DOHH2 (cell line): ENCODE data around the gene KIAA0513.

ENCODE experiments used
- EZH2phosphoT487 ChIP-seq: fragments of 200-600 bp; sonication (generic); IDR thresholded peaks from 2 replicates; pipeline ENCODE4 v1.6.1; 2017; ENCODE audit warnings: borderline replicate concordance, mild to moderate bottlenecking, antibody characterized with exemption, low read length, moderate library complexity, mixed read lengths
- TF ChIP-seq, protein P1 (sequence below): fragments of 200-600 bp; sonication (generic); IDR thresholded peaks from one replicate; pipeline ENCODE4 v1.5.1; 2014; ENCODE audit warnings: antibody characterized with exemption, mild to moderate bottlenecking, low read depth, low read length; ENCODE audit not compliant: poor library complexity, severe bottlenecking

DNA sequence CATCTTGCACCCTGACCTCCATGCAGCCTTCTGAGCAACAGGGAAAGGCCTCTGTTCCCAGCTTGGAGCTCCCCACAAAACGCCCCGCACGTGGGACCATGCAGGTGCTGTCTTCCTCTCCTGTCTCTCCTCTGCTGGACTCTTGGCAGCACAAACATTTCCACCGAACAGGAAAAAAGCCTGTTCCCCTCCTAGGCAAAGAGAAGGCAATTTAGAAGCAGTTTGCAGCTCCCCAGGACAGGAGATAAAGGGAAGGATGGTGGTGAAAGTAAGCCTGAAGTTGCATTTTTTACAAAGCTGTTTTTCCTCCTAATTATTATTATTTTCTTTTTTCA lies 92.4 kb downstream of the KIAA0513 start:
- TF ChIP-seq, protein P1, sequence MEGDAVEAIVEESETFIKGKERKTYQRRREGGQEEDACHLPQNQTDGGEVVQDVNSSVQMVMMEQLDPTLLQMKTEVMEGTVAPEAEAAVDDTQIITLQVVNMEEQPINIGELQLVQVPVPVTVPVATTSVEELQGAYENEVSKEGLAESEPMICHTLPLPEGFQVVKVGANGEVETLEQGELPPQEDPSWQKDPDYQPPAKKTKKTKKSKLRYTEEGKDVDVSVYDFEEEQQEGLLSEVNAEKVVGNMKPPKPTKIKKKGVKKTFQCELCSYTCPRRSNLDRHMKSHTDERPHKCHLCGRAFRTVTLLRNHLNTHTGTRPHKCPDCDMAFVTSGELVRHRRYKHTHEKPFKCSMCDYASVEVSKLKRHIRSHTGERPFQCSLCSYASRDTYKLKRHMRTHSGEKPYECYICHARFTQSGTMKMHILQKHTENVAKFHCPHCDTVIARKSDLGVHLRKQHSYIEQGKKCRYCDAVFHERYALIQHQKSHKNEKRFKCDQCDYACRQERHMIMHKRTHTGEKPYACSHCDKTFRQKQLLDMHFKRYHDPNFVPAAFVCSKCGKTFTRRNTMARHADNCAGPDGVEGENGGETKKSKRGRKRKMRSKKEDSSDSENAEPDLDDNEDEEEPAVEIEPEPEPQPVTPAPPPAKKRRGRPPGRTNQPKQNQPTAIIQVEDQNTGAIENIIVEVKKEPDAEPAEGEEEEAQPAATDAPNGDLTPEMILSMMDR: no peak
- no peak for TF ChIP-seq EZH2phosphoT487
